Measurements from ENCODE around the gene EGF. TPM values are rescaled to one million over a fixed set of nuclear protein-coding genes. Genes with fewer than 3 reads are reported as not detected.
"Not testable (repeated sequence)": the region's sequence is repeated elsewhere in the genome, so short reads cannot be mapped to it uniquely, and the experiment has no call there.

Gene EGF
- total RNA-seq, 5 donors from 2014 or later (not counting 1 experiment from before 2014, with no cell fraction given) = 0.20 TPM; not detected in 4

- no peaks in the 10 kb centered on the region for H3K27me3 ChIP-seq (replicated peaks in 1 of 2; ENCODE audit: control insufficient read depth in 2 of 2, extremely low read depth in 1 of 2, insufficient read depth in 2 of 2, low read length in 1 of 2)
- H3K36me3 Mint-ChIP-seq = no peaks in the 10 kb centered on the region
- H3K27me3 Mint-ChIP-seq = peaks cover 0 to 3% of the 10 kb centered on the region in 2 donors
- POLR2A ChIA-PET = no interaction called here
- no peaks in the 10 kb centered on the region for H3K4me1 ChIP-seq (ENCODE audit: control insufficient read depth in 1 of 2, extremely low read depth in 1 of 2, insufficient read depth in 2 of 2, low read length in 2 of 2)
- CTCF ChIA-PET = no interaction called here
- no CpG with 5 or more reads among the region's 2 CpGs for WGBS (ENCODE audit: insufficient coverage)
- ATAC-seq (replicated peaks in 1 of 4) (no peak), DNase-seq (no peak)
- H3K4me3 Mint-ChIP-seq = no peak overlapping the region
- H3K27ac ChIP-seq (ENCODE audit: low read length) = no peak overlapping the region
- H3K9me3 Mint-ChIP-seq = no peaks in the 10 kb centered on the region
- no peak overlapping the region for H3K27ac Mint-ChIP-seq
- H3K9me3 ChIP-seq = no peaks in the 10 kb centered on the region
- no peaks in the 10 kb centered on the region for H3K36me3 ChIP-seq (ENCODE audit: control insufficient read depth in 2 of 2, extremely low read depth in 1 of 2, insufficient read depth in 1 of 2, low read length in 1 of 2)
- H3K4me1 Mint-ChIP-seq = peaks cover 0 to 1% (median 0%) of the 10 kb centered on the region in 3 donors
- no peak overlapping the region for H3K4me3 ChIP-seq (ENCODE audit: control insufficient read depth in 1 of 2, extremely low read depth in 1 of 2, low read length in 1 of 2)
Measured at GRCh38 chr4:109925396-109925795, 12.7 kb downstream of the EGF start.

- H3K36me3 ChIP-seq (ENCODE audit: control insufficient read depth in 2 of 2, extremely low read depth in 1 of 2, insufficient read depth in 1 of 2, low read length in 1 of 2) = no peaks in the 10 kb centered on the region
- Mint-ChIP-seq H3K4me1 (peaks cover 0 to 1% (median 0%) of the 10 kb centered on the region in 3 donors), H3K27ac (no peak overlapping the region), H3K27me3 (no peaks in the 10 kb centered on the region), H3K4me3 (no peak overlapping the region), H3K36me3 (no peaks in the 10 kb centered on the region), H3K9me3 (no peaks in the 10 kb centered on the region)
- no peaks in the 10 kb centered on the region for H3K4me1 ChIP-seq (ENCODE audit: control insufficient read depth in 1 of 2, extremely low read depth in 1 of 2, insufficient read depth in 2 of 2, low read length in 2 of 2)
- DNase-seq = no peak
- H3K4me3 ChIP-seq (ENCODE audit: control insufficient read depth in 1 of 2, extremely low read depth in 1 of 2, low read length in 1 of 2) = no peak overlapping the region
- H3K27ac ChIP-seq (ENCODE audit: low read length) = no peak overlapping the region
- 88% methylated on average over 3 of the region's 4 CpGs for WGBS (ENCODE audit: insufficient coverage)
- ChIA-PET CTCF (interaction anchor here (0.5 to 0.6 kb wide), 3 partner anchors 9 to 389 kb away, joined by 3 read pairs; no protein-coding TSS in a partner anchor), POLR2A (no interaction called here)
- no peaks in the 10 kb centered on the region for H3K27me3 ChIP-seq (replicated peaks in 1 of 2; ENCODE audit: control insufficient read depth in 2 of 2, extremely low read depth in 1 of 2, insufficient read depth in 2 of 2, low read length in 1 of 2)
- no peaks in the 10 kb centered on the region for H3K9me3 ChIP-seq
- no peak for ATAC-seq (replicated peaks in 1 of 4)
Measured at GRCh38 chr4:109928327-109929045, 15.8 kb downstream of the EGF start.

GRCh38 chr4:109930464-109930863 lies 17.8 kb downstream of the EGF start:
- Mint-ChIP-seq H3K36me3 (no peaks in the 10 kb centered on the region), H3K4me3 (no peak overlapping the region), H3K27ac (no peak overlapping the region), H3K9me3 (no peaks in the 10 kb centered on the region), H3K27me3 (no peaks in the 10 kb centered on the region), H3K4me1 (no peaks in the 10 kb centered on the region)
- no peak overlapping the region for H3K27ac ChIP-seq (ENCODE audit: low read length)
- POLR2A ChIA-PET = no interaction called here
- no peaks in the 10 kb centered on the region for H3K9me3 ChIP-seq
- no peak for DNase-seq
- H3K4me3 ChIP-seq (ENCODE audit: control insufficient read depth in 1 of 2, extremely low read depth in 1 of 2, low read length in 1 of 2) = no peak overlapping the region
- ATAC-seq (replicated peaks in 1 of 4) = no peak
- no peaks in the 10 kb centered on the region for H3K27me3 ChIP-seq (replicated peaks in 1 of 2; ENCODE audit: control insufficient read depth in 2 of 2, extremely low read depth in 1 of 2, insufficient read depth in 2 of 2, low read length in 1 of 2)
- CTCF ChIA-PET = interaction anchor here in 1 of 2 donors (0.5 kb wide), 1 partner anchor 314 kb away, joined by 5 read pairs; no protein-coding TSS in a partner anchor
- no peaks in the 10 kb centered on the region for H3K4me1 ChIP-seq (ENCODE audit: control insufficient read depth in 1 of 2, extremely low read depth in 1 of 2, insufficient read depth in 2 of 2, low read length in 2 of 2)
- no peaks in the 10 kb centered on the region for H3K36me3 ChIP-seq (ENCODE audit: control insufficient read depth in 2 of 2, extremely low read depth in 1 of 2, insufficient read depth in 1 of 2, low read length in 1 of 2)

GRCh38 chr4:109930872-109931271 lies 18.2 kb downstream of the EGF start:
- H3K27me3 ChIP-seq (replicated peaks in 1 of 2; ENCODE audit: control insufficient read depth in 2 of 2, extremely low read depth in 1 of 2, insufficient read depth in 2 of 2, low read length in 1 of 2) = no peaks in the 10 kb centered on the region
- no peak for ATAC-seq (replicated peaks in 1 of 4)
- no peak overlapping the region for H3K27ac ChIP-seq (ENCODE audit: low read length)
- no peak overlapping the region for H3K27ac Mint-ChIP-seq
- H3K27me3 Mint-ChIP-seq = no peaks in the 10 kb centered on the region
- no peak for DNase-seq
- ChIA-PET POLR2A (no interaction called here), CTCF (no interaction called here)
- H3K4me1 Mint-ChIP-seq = no peaks in the 10 kb centered on the region
- no peaks in the 10 kb centered on the region for H3K36me3 Mint-ChIP-seq
- no peaks in the 10 kb centered on the region for H3K9me3 Mint-ChIP-seq
- H3K4me1 ChIP-seq (ENCODE audit: control insufficient read depth in 1 of 2, extremely low read depth in 1 of 2, insufficient read depth in 2 of 2, low read length in 2 of 2) = no peaks in the 10 kb centered on the region
- H3K4me3 Mint-ChIP-seq = no peak overlapping the region
- no peaks in the 10 kb centered on the region for H3K36me3 ChIP-seq (ENCODE audit: control insufficient read depth in 2 of 2, extremely low read depth in 1 of 2, insufficient read depth in 1 of 2, low read length in 1 of 2)
- no peak overlapping the region for H3K4me3 ChIP-seq (ENCODE audit: control insufficient read depth in 1 of 2, extremely low read depth in 1 of 2, low read length in 1 of 2)
- H3K9me3 ChIP-seq = no peaks in the 10 kb centered on the region

GRCh38 chr4:109931318-109931717 lies 18.6 kb downstream of the EGF start:
- Histone ChIP-seq H3K4me1 (ENCODE audit: control insufficient read depth in 1 of 2, extremely low read depth in 1 of 2, insufficient read depth in 2 of 2, low read length in 2 of 2) (no peaks in the 10 kb centered on the region), H3K36me3 (ENCODE audit: control insufficient read depth in 2 of 2, extremely low read depth in 1 of 2, insufficient read depth in 1 of 2, low read length in 1 of 2) (no peaks in the 10 kb centered on the region), H3K9me3 (no peaks in the 10 kb centered on the region), H3K27me3 (replicated peaks in 1 of 2; ENCODE audit: control insufficient read depth in 2 of 2, extremely low read depth in 1 of 2, insufficient read depth in 2 of 2, low read length in 1 of 2) (no peaks in the 10 kb centered on the region), H3K27ac (ENCODE audit: low read length) (no peak overlapping the region), H3K4me3 (ENCODE audit: control insufficient read depth in 1 of 2, extremely low read depth in 1 of 2, low read length in 1 of 2) (no peak overlapping the region)
- POLR2A ChIA-PET = no interaction called here
- no CpG with 5 or more reads among the region's 4 CpGs for WGBS (ENCODE audit: insufficient coverage)
- DNase-seq (no peak), ATAC-seq (replicated peaks in 1 of 4) (no peak)
- CTCF ChIA-PET = no interaction called here
- H3K27me3 Mint-ChIP-seq = peaks cover 0 to under 1% of the 10 kb centered on the region in 2 donors
- no peak overlapping the region for H3K4me3 Mint-ChIP-seq
- H3K36me3 Mint-ChIP-seq = no peaks in the 10 kb centered on the region
- H3K4me1 Mint-ChIP-seq = no peaks in the 10 kb centered on the region
- H3K9me3 Mint-ChIP-seq = no peaks in the 10 kb centered on the region
- H3K27ac Mint-ChIP-seq = no peak overlapping the region

- ATAC-seq (replicated peaks in 1 of 4); H3K36me3 ChIP-seq (ENCODE audit: control insufficient read depth in 2 of 2, extremely low read depth in 1 of 2, insufficient read depth in 1 of 2, low read length in 1 of 2); H3K27ac ChIP-seq (ENCODE audit: low read length); POLR2A ChIA-PET; H3K9me3 Mint-ChIP-seq; H3K36me3 Mint-ChIP-seq; H3K27ac Mint-ChIP-seq; H3K4me1 ChIP-seq (ENCODE audit: control insufficient read depth in 1 of 2, extremely low read depth in 1 of 2, insufficient read depth in 2 of 2, low read length in 2 of 2); DNase-seq; H3K4me3 ChIP-seq (ENCODE audit: control insufficient read depth in 1 of 2, extremely low read depth in 1 of 2, low read length in 1 of 2); H3K4me1 Mint-ChIP-seq; H3K27me3 ChIP-seq (replicated peaks in 1 of 2; ENCODE audit: control insufficient read depth in 2 of 2, extremely low read depth in 1 of 2, insufficient read depth in 2 of 2, low read length in 1 of 2); H3K9me3 ChIP-seq; H3K4me3 Mint-ChIP-seq: not testable (repeated sequence)
- H3K27me3 Mint-ChIP-seq = peaks cover 5 to 21% of the 10 kb centered on the region in 2 donors
- WGBS (ENCODE audit: insufficient coverage) = no CpG with 5 or more reads among the region's 3 CpGs
- CTCF ChIA-PET = interaction anchor here in 1 of 2 donors (0.6 to 0.7 kb wide), 2 partner anchors 9 to 11 kb away, joined by 3 read pairs; no protein-coding TSS in a partner anchor
Measured at GRCh38 chr4:109937352-109937751, 24.7 kb downstream of the EGF start.

GRCh38 chr4:109939190-109939589 lies 26.5 kb downstream of the EGF start:
- Histone ChIP-seq H3K9me3 (no peaks in the 10 kb centered on the region), H3K4me3 (ENCODE audit: control insufficient read depth in 1 of 2, extremely low read depth in 1 of 2, low read length in 1 of 2) (no peak overlapping the region), H3K4me1 (ENCODE audit: control insufficient read depth in 1 of 2, extremely low read depth in 1 of 2, insufficient read depth in 2 of 2, low read length in 2 of 2) (no peaks in the 10 kb centered on the region), H3K27me3 (replicated peaks in 1 of 2; ENCODE audit: control insufficient read depth in 2 of 2, extremely low read depth in 1 of 2, insufficient read depth in 2 of 2, low read length in 1 of 2) (peaks cover 0 to 8% of the 10 kb centered on the region in 2 experiments), H3K36me3 (ENCODE audit: control insufficient read depth in 2 of 2, extremely low read depth in 1 of 2, insufficient read depth in 1 of 2, low read length in 1 of 2) (no peaks in the 10 kb centered on the region), H3K27ac (ENCODE audit: low read length) (no peak overlapping the region)
- ATAC-seq (replicated peaks in 1 of 4) (no peak), DNase-seq (no peak)
- H3K4me1 Mint-ChIP-seq = no peaks in the 10 kb centered on the region
- POLR2A ChIA-PET = no interaction called here
- H3K36me3 Mint-ChIP-seq = no peaks in the 10 kb centered on the region
- H3K27me3 Mint-ChIP-seq = peaks cover 5 to 25% of the 10 kb centered on the region in 2 donors
- H3K4me3 Mint-ChIP-seq = no peak overlapping the region
- H3K9me3 Mint-ChIP-seq = no peaks in the 10 kb centered on the region
- CTCF ChIA-PET = no interaction called here
- H3K27ac Mint-ChIP-seq = no peak overlapping the region
- WGBS (ENCODE audit: insufficient coverage) = 100% methylated on average over 2 of the region's 7 CpGs

Measured in T-cell (primary cell).